H1 (cell line): Measurements from ENCODE around the gene FAM81B.

Experiments
- CTCF ChIP-seq, 3 experiments: IDR thresholded peaks; 1 replicate in 2 of 3; 2 replicates in 1 of 3; pipeline versions ENCODE4 v1.5.1 to v1.6.1; 2011; ENCODE audit warnings: low read length in 3 of 3, mild to moderate bottlenecking in 3 of 3, inconsistent platforms in 2 of 3, low read depth in 1 of 3, moderate library complexity in 1 of 3; ENCODE audit not compliant: insufficient read depth in 1 of 3; ENCODE audit errors: control extremely low read depth in 1 of 3
- EGR1 ChIP-seq: IDR thresholded peaks from 2 replicates; pipeline ENCODE4 v1.6.1; 2011; ENCODE audit warnings: low read depth, low read length, borderline replicate concordance
- EP300 ChIP-seq, 2 experiments: IDR thresholded peaks; 1 replicate in 1 of 2; 2 replicates in 1 of 2; pipeline ENCODE4 v1.6.1; 2011 to 2012; ENCODE audit warnings: low read depth in 2 of 2, low read length in 2 of 2, mild to moderate bottlenecking in 2 of 2, borderline replicate concordance in 1 of 2, inconsistent platforms in 1 of 2, moderate library complexity in 1 of 2
- SP4 ChIP-seq: IDR thresholded peaks from 2 replicates; pipeline ENCODE4 v1.6.1; 2012; ENCODE audit warnings: low read length, inconsistent platforms
- TAF1 ChIP-seq: IDR thresholded peaks from 2 replicates; pipeline ENCODE4 v1.6.1; 2011; ENCODE audit warnings: mild to moderate bottlenecking, low read depth, low read length

DNA sequence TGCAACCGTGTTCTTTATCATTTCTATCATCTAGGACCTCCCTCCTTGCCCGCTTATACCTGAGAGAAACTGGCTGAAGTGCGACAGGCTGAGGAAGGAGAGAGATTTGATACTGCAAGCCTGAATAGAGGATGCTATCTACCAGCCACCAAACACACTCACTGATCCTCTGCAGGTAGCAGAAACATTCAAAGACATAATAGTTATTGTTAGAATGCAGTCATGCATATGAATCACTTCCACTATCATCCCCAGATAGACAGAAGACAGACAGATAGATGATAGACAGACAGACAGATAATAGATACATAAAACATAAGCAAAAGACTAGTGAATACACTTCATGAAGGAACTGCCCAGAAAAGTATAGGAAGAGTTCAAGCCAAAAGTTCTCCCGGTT is 32.9 kb downstream of the FAM81B start:
- TF ChIP-seq EGR1: no peak
- TF ChIP-seq CTCF (IDR thresholded peaks at IDR 0.05; ENCODE audit: control extremely low read depth in 1 of 3, insufficient read depth in 1 of 3, low read depth in 1 of 3, low read length in 3 of 3): no peak
- TF ChIP-seq EP300 (IDR thresholded peaks at IDR 0.05; ENCODE audit: borderline replicate concordance in 1 of 2, low read depth in 2 of 2, low read length in 2 of 2): no peak
- no peak for TF ChIP-seq SP4
- TF ChIP-seq TAF1: no peak
